ENCODE results near the gene RPTN. TPM values are rescaled to one million over a fixed set of nuclear protein-coding genes. Genes with fewer than 3 reads are reported as not detected.

Gene RPTN
- total RNA-seq, 2 experiments from 2014 or later = not detected

GRCh38 chr1:152108882-152109222, 50.2 kb downstream of the RPTN start:
- no peak for TF ChIP-seq CTCF (IDR thresholded peaks at IDR 0.05)
- H3K4me1 Mint-ChIP-seq (ENCODE audit: low read depth) = peaks cover 4% of the 10 kb centered on the region
- peaks cover 12% of the 10 kb centered on the region for H3K27me3 Mint-ChIP-seq
- ChIA-PET POLR2A (no interaction called here), CTCF (interaction anchor here (1.3 to 8.9 kb wide), 6 partner anchors 56 to 349 kb away, joined by 4 to 82 read pairs (median 8); no protein-coding TSS in a partner anchor)
- H3K9me3 Mint-ChIP-seq = no peaks in the 10 kb centered on the region
- no peak overlapping the region for H3K4me3 Mint-ChIP-seq
- intact Hi-C loops (cut with micrococcal nuclease) = no loop called here
- ATAC-seq = no peak
- H3K36me3 Mint-ChIP-seq (ENCODE audit: low read depth) = peaks cover 4% of the 10 kb centered on the region
- no peak for DNase-seq
- no peak overlapping the region for H3K27ac Mint-ChIP-seq

GRCh38 chr1:152107984-152108881, 50.8 kb downstream of the RPTN start:
- H3K9me3 Mint-ChIP-seq = no peaks in the 10 kb centered on the region
- peaks cover 4% of the 10 kb centered on the region for H3K36me3 Mint-ChIP-seq (ENCODE audit: low read depth)
- DNase-seq = peak; percentile 4
- intact Hi-C loops (cut with micrococcal nuclease) = no loop called here
- H3K4me3 Mint-ChIP-seq = no peak overlapping the region
- H3K27ac Mint-ChIP-seq = no peak overlapping the region
- CTCF ChIA-PET = interaction anchor here (1.3 to 8.9 kb wide), 3 partner anchors 55 to 350 kb away, joined by 4 to 82 read pairs (median 8); no protein-coding TSS in a partner anchor
- TF ChIP-seq CTCF (IDR thresholded peaks at IDR 0.05) = no peak
- no peak for ATAC-seq
- H3K27me3 Mint-ChIP-seq = peaks cover 14% of the 10 kb centered on the region
- H3K4me1 Mint-ChIP-seq (ENCODE audit: low read depth) = peaks cover 4% of the 10 kb centered on the region
- POLR2A ChIA-PET = no interaction called here

- H3K36me3 Mint-ChIP-seq (ENCODE audit: low read depth) = peaks cover 4% of the 10 kb centered on the region
- intact Hi-C loops (cut with micrococcal nuclease) = no loop called here
- H3K27ac Mint-ChIP-seq = no peak overlapping the region
- no peaks in the 10 kb centered on the region for H3K9me3 Mint-ChIP-seq
- CTCF ChIA-PET = interaction anchor here (1.3 to 8.9 kb wide), 3 partner anchors 55 to 351 kb away, joined by 4 to 82 read pairs (median 8); no protein-coding TSS in a partner anchor
- POLR2A ChIA-PET = no interaction called here
- peaks cover 4% of the 10 kb centered on the region for H3K4me1 Mint-ChIP-seq (ENCODE audit: low read depth)
- no peak for ATAC-seq
- H3K27me3 Mint-ChIP-seq = peaks cover 17% of the 10 kb centered on the region
- TF ChIP-seq CTCF (IDR thresholded peaks at IDR 0.05) = no peak
- DNase-seq = peak; percentile 13
- H3K4me3 Mint-ChIP-seq = no peak overlapping the region
Observed at GRCh38 chr1:152107031-152107983, 51.7 kb downstream of the RPTN start.

GRCh38 chr1:152104854-152105253, 54.2 kb downstream of the RPTN start:
- DNase-seq (no peak), ATAC-seq (no peak)
- Mint-ChIP-seq H3K36me3 (ENCODE audit: low read depth) (peaks cover 4% of the 10 kb centered on the region), H3K27ac (no peak overlapping the region), H3K27me3 (peaks cover 32% of the 10 kb centered on the region), H3K9me3 (no peaks in the 10 kb centered on the region), H3K4me3 (no peak overlapping the region), H3K4me1 (ENCODE audit: low read depth) (peaks cover 4% of the 10 kb centered on the region)
- CTCF ChIA-PET = no interaction called here
- intact Hi-C loops (cut with micrococcal nuclease) = no loop called here
- POLR2A ChIA-PET = no interaction called here
- no peak for TF ChIP-seq CTCF (IDR thresholded peaks at IDR 0.05)

Other genes with a start within 250 kb of the RPTN start
- 10 to 100 TPM; 19.9 to 22.0 TPM for gene THEM4, start 249.7 kb downstream of the RPTN start, total RNA-seq
- gene S100A10, start 165.4 kb downstream of the RPTN start, total RNA-seq = 100 to 1,000 TPM; 208 to 220 TPM
- 100 to 1,000 TPM; 131 to 144 TPM for gene S100A11, start 122.2 kb downstream of the RPTN start, total RNA-seq
- not detected for gene TCHHL1, start 70.2 kb downstream of the RPTN start, total RNA-seq
- gene TCHH, start 43.8 kb downstream of the RPTN start, total RNA-seq = not detected
- gene HRNR, start 65.0 kb upstream of the RPTN start, total RNA-seq = not detected
- not detected for gene FLG, start 166.0 kb upstream of the RPTN start, total RNA-seq
- gene FLG2, start 200.8 kb upstream of the RPTN start, total RNA-seq = not detected

Measured in activated CD8-positive, alpha-beta T cell treated with anti-CD3 and anti-CD28 coated beads for 36 hours (primary cell).